ENCODE results near the gene DYDC2. TPM values are rescaled to one million over a fixed set of nuclear protein-coding genes. Genes with fewer than 3 reads are reported as not detected.
A peak's percentile ranks its signal among the peaks of the same experiment; 100 is the strongest.

The DYDC2 gene
- total RNA-seq, 1 experiment from 2014 or later: 1.9 TPM

DNA sequence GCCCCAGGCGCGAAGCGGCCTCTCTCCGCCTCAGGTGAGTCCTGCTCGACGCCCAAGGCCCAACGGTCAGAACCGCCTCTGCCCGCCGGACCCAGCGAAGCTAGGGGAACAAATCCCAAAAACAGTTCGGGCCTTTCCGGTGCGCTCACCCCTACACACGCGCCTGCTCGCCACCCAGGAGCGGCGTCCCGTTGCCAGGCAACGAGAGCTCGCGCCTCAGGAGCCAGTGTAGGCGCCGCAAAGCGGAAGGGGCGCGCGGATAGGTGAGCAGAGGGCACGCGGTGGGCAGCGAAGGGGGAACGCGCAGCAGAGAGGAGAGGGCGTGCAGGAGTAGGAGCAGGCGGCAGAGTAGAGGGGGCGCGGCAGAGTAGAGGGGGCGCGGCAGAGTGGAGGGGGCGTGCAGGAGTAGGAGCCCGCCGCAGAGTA is at the start of gene DYDC2, which contains the start of gene DYDC1 (continued):
- TF ChIP-seq MXD4 (CRISPR knock-in tag; IDR thresholded peaks at IDR 0.05; ENCODE audit: borderline replicate concordance) (no peak), IRF2 (CRISPR knock-in tag; IDR thresholded peaks at IDR 0.05; ENCODE audit: borderline replicate concordance, low read depth) (no peak), RORB (CRISPR knock-in tag; IDR thresholded peaks at IDR 0.05) (no peak), ATF6 (CRISPR knock-in tag; IDR thresholded peaks at IDR 0.05) (no peak), PRDM15 (CRISPR knock-in tag; IDR thresholded peaks at IDR 0.05) (no peak), TEAD1 (CRISPR knock-in tag; IDR thresholded peaks at IDR 0.05) (peak; percentile 64; the same call in 1 of the 2 replicates), NFYB (CRISPR knock-in tag; conservative IDR thresholded peaks at IDR 0.05; ENCODE audit: low read depth) (no peak), EMX1 (CRISPR knock-in tag; IDR thresholded peaks at IDR 0.05) (no peak), NR3C1 (CRISPR knock-in tag; conservative IDR thresholded peaks at IDR 0.05; ENCODE audit: low read depth) (no peak), TEAD4 (CRISPR knock-in tag; IDR thresholded peaks at IDR 0.05) (no peak)
- TF ChIP-seq, protein P1, sequence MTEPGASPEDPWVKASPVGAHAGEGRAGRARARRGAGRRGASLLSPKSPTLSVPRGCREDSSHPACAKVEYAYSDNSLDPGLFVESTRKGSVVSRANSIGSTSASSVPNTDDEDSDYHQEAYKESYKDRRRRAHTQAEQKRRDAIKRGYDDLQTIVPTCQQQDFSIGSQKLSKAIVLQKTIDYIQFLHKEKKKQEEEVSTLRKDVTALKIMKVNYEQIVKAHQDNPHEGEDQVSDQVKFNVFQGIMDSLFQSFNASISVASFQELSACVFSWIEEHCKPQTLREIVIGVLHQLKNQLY (CRISPR knock-in tag; IDR thresholded peaks at IDR 0.05): no peak

GRCh38 chr10:80313523-80313922 is 43.1 kb upstream of the DYDC2 start:
- Mint-ChIP-seq H3K36me3 (no peaks in the 10 kb centered on the region), H3K4me1 (no peaks in the 10 kb centered on the region), H3K4me3 (no peak overlapping the region), H3K27me3 (ENCODE audit: low read depth) (peaks cover 7% of the 10 kb centered on the region), H3K27ac (no peak overlapping the region), H3K9me3 (peaks cover 7% of the 10 kb centered on the region)
- DNase-seq (ENCODE audit: low spot score) (no peak), ATAC-seq (no peak)
- ChIA-PET POLR2A (no interaction called here), CTCF (no interaction called here)
- TF ChIP-seq ZSCAN18 (CRISPR knock-in tag; IDR thresholded peaks at IDR 0.05) (no peak), FOXK1 (CRISPR knock-in tag; IDR thresholded peaks at IDR 0.05) (no peak), ZNF396 (CRISPR knock-in tag; IDR thresholded peaks at IDR 0.05; ENCODE audit: borderline replicate concordance) (no peak), HMGA2 (CRISPR knock-in tag; IDR thresholded peaks at IDR 0.05) (no peak), RELA (CRISPR knock-in tag; IDR thresholded peaks at IDR 0.05; ENCODE audit: borderline replicate concordance) (no peak), SMAD4 (CRISPR knock-in tag; IDR thresholded peaks at IDR 0.05) (no peak), NR1H2 (CRISPR knock-in tag; IDR thresholded peaks at IDR 0.05) (no peak), AR (CRISPR knock-in tag; IDR thresholded peaks at IDR 0.05) (no peak), TP53 (CRISPR knock-in tag; IDR thresholded peaks at IDR 0.05) (no peak), ZNF671 (CRISPR knock-in tag; IDR thresholded peaks at IDR 0.05) (no peak), ZNF263 (CRISPR knock-in tag; IDR thresholded peaks at IDR 0.05; ENCODE audit: low read depth) (no peak)
- TF ChIP-seq, protein P2, sequence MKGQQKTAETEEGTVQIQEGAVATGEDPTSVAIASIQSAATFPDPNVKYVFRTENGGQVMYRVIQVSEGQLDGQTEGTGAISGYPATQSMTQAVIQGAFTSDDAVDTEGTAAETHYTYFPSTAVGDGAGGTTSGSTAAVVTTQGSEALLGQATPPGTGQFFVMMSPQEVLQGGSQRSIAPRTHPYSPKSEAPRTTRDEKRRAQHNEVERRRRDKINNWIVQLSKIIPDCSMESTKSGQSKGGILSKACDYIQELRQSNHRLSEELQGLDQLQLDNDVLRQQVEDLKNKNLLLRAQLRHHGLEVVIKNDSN (CRISPR knock-in tag; IDR thresholded peaks at IDR 0.05): no peak
